Measurements from ENCODE around the gene EGFR.

EGFR gene

DNA sequence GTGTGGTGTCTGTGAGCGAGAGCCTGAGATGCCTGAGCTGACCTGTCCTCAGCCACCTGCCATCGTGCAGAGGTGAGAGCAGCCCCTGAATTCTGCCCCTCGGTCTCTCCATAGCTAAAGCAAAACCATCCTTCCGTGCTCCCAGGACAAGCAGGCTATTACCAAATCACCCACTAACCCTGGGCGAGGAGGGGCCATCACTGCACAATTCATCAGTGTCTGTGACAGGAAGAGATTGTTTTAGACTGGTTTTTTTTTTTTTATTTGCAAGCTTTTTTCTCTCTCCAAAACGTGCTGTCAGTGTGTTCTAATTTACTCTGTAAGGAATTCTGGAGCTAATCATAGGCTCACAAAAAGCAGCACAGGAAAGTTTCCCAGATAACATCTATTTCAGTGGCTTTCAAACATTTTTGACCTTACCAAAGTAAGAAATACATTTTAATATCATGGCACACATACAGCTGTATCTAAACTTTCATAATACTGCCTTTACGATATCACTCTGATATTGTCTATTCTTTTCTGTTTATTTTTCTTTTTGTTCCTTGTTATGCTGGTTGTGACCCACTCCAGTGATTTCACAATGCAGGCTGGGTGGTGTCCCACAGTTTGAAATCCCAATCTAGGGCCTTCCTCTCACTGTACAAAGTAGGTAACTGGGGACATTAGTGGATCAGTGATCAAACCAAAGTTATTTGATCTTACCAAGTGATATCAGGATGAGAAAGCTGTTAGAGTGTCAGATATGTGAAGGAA is 62.8 kb downstream of the EGFR start:
- DNase-seq (ENCODE audit: low spot score), result no peak

DNA sequence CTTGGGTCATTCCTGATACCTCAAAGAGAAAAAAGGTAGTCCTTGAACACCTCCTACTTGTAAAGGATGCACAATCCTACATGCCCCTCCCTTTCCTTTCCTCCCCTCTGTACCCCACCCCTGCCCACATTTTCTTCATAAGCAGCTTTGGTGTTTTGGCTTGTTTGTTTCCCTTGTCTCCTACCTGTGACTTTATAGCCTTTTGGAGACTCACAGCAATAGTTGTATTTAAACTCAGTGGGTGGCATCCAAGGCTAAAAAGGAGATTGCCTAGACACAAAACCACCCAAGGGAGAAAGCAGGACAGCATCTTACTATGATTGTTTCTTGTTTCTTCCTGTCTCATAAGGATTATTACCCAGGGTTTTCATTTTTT is 63.4 kb downstream of the EGFR start:
- DNase-seq (ENCODE audit: low spot score), result no peak

DNA sequence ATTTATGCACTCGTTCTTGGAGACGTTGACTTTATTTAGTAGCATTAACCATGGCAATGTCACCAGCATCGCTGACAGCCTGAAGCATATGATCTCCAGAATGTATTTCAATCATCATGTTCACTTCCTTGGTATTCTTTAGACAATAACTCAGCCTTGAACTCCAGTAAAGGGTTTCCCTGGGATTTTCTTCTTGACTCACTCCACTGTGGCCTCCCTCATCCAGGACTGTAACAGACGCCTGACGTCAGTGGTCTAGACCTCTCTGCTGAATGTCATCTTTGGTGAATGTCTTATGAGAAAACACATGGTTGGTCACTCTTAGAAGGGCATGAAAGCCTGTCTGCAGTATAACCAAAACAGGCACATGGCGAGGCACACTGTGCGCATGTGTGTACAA is 64.4 kb downstream of the EGFR start:
- DNase-seq (ENCODE audit: low spot score), result no peak

DNA sequence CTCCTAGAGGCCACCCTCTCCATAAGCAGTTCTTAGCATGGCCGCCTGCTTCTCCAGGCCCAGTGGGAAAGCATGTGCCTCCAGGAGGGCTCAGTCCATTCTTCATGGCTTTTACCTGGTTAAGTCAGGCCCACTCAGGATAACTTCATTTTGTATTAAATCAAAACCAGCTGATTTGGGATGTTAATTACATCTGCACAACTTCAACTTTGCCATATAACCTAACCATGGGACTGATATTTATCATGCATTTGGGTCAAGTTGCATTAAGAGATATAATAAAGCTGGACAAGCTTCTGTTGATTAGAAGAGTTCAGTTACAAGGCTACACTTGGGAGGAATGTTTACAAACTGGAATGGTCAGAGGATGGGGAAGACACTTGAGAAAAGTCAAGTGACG is 65.5 kb downstream of the EGFR start:
- DNase-seq (ENCODE audit: low spot score), result no peak

DNA sequence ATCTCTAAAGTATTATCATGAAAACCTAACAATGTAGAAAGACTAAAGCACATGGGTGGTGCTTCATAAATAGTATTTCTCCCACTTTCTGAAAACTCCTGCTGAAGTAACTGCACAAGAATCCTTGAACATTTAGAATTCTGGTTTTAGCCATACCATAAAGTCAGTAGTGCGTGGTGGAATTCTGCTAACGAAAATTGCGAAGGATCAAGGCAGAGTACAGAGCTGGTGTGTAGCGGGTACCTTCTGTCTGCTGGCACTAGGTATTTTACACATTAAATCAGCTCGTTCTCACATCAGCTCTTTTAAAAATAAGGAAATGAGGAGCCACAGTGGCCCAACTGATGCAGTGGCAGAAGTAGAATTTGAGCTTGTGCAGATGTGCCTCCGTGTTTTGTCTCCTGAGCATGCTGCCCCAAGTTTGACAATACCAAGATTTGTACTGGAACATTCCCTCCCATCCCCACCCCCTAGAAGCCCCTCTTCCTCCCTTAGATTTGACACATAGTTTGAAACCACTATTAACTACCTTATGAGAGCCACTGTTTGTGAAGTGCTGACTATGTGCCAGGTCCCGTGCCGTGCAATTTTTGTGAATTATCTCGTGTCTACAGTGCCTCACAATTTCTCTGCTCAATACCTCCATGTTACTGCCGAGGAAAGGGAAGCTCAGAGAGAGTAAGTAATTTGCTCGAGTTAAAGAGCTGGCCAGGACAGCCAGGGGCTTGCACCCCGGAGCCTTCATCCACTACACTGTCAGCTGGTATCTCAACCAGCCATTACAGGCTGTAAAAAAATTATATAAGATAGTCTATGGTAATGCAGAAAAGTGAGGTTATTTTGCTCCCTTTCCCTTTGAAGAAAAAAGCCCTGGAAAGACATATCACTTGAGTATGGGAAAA is 66.9 kb downstream of the EGFR start:
- DNase-seq (ENCODE audit: low spot score), result no peak

DNA sequence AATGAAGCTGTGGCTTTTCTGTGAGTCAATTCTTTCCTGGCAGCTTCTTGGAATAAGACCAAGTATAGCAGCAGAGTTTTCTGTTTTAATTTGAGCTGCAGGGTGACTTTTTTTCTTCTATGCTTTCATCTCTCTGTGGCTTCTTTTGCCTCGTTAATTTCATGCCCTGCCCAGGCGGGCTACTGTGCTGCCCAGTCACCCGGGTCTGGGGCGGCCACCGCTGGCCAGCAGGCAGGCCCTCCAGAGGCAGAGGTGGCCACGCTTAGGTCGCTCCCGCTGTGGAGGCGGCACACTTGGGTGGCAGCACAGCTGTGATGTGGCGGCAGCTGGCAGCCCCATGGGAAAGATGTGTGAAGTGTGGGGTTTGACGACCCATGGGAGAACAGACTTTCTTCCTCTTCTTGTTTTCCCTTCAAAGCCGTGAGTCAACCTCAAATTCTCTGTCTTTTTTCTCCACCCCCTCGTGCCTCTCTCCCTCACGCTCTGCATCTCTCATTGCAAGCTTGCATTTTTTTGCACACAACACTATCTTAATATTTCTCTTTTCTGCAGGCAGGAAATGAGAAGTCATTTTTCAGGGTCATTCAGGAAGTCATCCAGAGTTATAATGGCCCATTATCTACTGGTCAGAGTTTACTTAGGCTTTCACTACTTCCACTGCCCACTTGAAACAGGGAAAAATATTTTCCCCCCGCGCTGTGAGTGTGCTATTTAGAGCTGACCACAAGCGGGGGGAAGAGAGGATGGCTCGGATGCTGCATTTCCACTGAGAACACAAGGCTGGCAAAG is 67.8 kb downstream of the EGFR start:
- DNase-seq (ENCODE audit: low spot score), result no peak

DNA sequence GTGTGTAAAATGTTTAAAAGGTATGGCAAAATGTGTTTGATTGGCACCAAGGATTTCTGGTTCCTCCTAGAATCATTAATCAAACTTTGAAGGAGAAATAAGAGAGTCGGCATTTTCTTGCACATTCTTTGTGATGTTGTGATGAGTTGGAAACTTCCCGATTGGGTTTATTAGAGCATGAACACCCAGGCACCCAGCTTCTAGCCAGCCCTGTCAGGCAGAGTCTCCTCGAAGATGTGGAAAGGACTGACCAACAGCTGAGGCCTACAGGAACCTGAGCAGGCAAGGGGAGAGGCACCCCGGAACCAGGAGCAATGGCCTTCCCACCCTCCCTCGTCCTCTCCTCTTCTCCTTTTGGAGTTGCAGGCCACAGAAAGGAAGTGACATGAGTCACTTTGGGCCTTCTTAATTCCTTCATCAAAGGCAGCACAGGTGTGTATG is 68.7 kb downstream of the EGFR start:
- no peak for DNase-seq (ENCODE audit: low spot score)

DNA sequence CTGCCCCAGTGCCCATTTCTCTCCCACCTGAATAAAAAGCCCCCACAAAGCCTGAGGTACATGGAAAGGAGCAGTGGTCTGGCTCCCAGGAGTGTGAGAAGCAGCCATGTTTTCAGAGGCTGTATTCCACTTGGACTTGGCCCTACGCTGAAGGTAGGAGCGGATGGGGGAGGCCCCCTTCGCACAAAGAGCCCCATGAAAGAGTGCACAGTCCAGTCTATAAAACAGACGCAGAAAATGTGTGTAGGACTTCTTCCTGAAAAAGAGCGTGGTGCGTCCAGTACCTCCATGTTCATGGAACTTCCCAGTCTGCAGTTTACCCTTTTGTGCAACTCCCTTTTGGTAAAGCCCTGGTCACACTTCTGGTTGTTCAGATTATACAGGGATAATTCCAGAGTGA is 69.3 kb downstream of the EGFR start:
- no peak for DNase-seq (ENCODE audit: low spot score)

DNA sequence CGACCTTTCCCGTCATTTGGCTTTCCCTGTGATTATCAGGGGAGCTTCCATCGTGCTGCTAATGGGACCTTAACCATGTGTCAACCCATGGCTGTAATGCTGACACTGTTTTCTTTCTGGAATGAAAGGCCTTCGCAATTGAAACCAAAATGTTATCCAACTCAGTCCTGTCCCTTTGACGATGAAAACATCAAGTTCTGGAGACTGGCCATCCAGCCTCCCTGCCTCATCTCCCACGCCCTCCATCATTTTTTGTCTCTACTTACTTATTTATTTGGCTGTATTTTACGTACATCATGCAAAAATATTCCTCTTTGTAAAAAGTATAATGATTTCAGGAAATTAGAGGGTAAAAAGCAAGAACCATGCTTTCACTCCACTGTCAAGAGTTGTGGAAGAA is 69.8 kb downstream of the EGFR start:
- DNase-seq (ENCODE audit: low spot score), result no peak

DNA sequence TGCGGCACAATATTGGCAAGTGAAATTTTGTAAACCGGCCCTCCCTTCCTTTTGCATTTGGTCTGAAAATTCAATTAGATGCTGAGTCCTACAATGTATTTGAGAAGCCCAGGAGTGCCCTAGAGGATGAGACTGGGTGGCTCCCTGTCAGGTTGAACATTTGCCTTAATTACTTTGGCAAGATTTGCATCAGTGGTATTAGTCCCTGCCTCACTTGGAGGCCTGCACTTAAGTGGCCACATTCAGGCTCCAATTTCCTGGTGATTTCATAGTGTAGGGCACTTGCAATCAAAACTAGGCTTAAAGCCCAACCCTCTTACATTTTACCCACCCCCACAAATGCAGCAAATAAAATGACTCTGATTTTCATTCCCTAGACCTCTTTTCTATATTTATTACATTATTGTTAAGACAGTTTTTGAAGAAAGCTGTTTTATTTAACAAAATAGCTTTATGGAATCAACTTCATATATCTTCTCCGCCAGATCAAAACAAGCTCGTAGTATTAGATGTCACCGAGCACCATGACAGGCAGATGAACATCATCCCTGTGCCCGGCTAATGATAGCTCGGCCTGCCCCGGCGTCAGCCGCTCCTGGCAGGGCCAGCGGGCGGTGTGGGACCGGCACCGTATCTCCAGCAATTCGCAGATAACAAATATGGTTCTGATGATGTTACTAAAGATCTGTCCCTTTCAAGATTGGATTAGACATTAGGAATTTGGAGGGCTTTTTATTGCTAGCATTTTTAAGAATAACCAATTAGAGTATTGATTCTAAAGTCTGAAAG is 73.6 kb downstream of the EGFR start:
- DNase-seq (ENCODE audit: low spot score), result no peak

DNA sequence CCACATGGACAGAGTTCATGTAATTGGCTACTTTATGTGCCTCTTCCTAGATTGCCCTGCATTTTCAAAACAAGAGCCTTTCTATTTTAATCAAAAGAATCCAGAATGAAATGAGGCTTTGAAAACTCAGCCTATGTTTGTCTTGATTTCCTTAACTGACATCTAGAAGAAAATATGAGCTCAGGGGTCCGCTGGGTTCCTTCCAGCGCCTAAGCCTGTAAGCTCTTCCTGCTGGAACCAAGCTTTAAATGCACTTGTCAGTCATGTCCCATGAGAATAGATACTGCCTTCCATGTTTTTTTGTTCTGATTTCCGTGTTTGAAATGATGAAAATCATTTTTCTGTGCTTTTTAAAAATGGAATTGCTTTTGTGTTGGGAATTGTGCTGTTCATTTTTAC is 74.2 kb downstream of the EGFR start:
- no peak for DNase-seq (ENCODE audit: low spot score)

DNA sequence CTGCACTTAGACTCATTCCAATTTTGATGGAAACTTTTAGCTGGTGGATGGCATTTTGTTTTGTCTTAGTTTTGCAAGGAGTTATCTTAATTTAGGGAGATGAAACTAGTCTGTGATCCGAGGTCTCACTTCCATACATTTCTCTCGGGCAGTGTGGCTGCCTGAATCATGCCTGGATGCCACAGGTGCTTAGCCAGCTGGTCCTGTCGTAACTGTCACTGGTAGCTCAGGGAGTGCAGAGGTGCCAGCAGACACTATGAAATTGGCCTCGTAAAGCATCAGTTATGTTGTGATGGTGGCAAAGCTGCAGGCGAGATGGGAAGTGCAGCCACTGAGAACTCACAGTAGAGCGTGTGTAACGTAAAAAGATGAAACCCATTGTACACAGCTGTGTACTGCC is 74.9 kb downstream of the EGFR start:
- DNase-seq (ENCODE audit: low spot score), result no peak

DNA sequence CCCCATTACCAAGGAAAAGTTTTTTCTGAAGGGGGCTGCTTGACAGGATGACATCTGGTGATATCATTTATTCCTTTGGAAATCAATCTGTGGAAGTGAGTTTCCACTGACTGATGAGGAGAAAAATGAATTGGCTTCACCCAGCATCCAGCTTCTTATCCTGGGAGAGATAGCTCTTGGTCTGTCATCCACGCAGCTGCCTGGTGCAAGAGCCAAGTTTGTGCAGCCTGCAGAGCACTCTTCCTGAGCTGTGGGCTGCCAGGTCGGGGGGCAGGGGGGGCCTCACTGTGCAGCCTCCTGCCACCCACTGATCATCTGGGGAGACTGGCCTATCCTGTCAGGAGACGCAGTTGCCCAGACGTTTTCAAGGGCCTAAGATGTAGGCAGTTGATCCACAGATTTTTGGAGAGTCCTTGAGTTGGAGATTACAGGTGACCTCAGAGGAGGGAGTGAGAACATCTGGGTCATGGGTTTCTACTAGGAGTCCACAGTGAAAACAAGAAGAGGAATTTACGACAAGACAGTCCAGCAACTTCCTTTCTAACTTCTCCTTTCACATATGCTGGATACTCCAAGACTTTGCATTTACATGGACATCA is 75.4 kb downstream of the EGFR start:
- no peak for DNase-seq (ENCODE audit: low spot score)

DNA sequence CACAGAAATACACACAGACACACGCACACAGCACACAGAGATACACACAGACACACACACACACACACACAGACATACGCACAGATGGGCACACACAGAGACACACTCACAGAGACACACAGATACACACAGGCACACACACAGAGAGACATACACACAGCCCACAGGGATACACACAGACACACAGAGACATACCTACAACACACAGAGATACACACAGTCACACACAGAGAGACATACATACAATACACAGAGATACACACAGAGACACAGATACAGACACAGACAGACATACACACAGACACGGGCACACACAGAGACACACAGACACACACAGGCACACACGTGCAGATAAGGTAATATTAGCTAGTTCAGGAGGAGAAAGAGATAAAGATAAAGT is 76.9 kb downstream of the EGFR start:
- no peak for DNase-seq (ENCODE audit: low spot score)

DNA sequence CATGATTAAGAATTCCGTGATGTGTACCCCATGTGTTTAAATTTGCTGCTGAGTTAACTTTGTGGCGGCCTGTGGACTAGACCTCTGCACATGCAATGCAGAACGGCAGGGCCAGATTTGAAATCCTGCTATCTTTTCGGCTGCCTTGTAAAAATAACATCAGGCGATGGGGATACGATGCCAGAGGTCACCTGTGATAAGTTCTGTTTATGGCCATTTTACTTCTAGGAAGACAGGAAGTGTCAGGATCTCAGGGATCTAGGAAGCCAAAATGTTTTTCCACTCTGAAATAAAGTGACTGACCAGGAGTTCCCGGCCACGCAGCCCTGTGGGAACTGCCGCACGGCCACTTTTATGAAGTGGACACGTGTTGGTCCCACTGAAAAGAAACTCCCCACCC is 77.5 kb downstream of the EGFR start:
- no peak for DNase-seq (ENCODE audit: low spot score)

DNA sequence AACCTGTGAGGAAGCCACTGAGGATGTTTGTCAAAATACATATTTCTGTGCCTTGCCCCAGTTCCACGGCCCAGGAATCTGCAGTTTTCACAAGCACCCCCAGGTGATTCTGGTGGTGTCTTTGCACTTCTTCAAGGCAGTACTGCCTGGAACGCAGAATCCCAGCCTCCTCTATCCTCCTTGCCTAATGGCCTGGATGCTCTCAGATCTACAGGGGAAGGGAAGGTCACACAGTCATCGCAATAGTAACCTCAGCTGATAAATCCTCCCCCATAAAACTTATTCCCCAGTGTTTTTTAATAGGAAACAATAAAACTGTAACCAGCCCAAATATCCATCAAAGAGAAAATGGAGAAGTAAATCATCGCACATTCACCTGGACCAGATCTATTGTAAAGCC is 78.3 kb downstream of the EGFR start:
- no peak for DNase-seq (ENCODE audit: low spot score)

DNA sequence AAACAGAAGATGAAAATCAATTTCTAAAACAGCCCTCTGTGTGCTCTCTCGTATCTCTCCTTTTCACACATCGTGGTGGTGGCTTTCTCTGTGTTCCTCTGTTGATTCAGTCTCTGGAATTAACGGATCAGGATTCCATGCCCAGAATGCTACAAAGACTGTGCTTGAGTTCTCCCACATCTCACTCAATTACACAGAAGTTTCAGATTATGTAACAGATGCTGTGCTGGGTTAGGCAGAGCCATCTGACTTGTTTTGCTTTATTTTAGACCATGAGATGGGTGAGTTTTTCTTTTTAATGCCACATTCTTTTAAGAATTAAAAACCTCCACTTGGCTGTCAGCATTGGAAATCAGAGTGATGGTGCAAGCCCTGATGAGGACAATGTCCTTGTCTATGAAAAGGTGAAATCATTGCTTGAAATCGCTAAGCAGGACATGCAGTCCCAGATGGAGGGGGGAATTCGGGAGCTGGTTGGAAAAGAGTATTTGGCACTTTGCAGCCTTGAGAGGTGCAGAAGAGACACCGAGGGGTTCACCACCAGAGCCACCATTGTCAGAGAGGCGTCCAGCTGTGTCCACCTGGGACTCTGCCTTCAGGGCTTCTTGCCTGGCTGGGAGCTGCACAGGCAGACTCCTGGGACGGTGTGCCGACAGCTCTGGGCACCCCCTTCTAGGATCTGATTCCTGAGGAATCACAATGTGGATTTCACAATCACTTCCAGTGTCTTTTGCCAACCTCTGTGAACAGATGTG is 80.4 kb downstream of the EGFR start:
- no peak for DNase-seq (ENCODE audit: low spot score)

DNA sequence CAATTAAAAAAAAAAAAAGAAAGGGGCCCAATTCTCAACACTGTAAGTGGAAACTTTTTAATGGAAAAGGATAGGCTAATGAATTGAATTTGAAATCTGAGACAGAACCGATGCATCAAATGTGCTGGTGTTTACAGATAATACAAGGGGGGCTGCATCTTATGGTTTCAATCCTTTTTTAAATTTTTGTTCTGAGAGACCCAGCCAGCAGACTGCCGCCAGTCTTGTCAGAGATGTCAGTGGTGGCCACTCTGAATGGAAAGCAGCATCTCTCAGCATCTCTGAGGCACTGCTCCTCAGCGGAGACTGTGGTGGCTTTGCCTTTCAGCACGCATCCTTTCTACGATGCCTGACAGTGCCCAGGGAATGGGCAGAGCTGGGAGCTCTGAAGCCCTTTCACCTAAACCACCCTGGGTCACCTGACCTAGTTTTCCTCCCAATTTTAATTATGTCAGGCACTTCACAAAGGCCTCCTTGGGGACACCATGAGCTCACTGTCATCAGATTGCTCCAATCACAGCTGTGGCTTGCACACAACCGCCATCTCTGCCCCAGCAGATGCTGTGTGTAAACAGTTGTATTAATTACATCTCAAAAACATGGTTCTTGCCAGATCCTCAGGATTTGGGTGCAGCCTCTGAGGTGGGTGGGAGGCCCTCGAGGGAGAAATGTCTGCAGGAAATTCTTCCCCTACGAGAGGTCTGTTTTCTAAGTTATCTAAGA is 81.2 kb downstream of the EGFR start:
- DNase-seq (ENCODE audit: low spot score), result no peak

DNA sequence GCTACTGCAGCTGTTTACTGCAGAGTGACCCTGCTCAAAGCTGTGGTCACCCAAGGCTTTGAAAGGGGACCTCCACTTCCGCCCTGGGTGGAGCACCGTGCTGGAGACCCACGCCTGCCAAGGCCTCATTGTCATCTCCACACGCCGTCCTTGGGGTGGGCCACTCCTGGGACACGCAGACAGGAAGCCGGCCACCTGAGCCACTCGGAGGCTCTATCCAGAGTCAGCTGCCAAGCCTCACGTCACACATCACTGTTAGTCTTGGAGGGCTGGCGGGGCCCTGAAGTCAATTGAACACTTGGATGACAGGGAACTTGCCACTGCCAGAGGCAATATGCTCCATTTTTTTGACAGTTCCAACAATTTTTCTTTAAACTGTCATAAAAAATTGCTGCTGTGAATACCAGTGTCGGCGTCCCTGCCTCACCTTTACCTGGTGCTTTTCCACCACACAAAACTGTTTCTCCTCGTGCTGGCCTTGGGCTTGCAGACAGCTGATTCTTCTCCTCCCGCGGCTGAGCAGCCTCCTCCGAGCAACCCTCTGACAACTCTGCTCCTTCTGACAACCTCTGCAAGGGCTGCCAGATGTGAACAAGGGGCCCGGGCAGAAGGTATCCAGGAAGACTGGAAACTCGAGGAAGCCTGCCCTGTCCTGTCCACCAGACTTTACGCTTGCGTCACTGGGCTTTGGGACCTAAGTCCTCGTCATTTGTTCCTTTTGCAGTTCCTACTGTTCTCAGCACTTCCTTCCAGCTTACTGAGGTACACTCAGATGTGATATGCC is 81.9 kb downstream of the EGFR start:
- no peak for DNase-seq (ENCODE audit: low spot score)
